Measurements from ENCODE around the gene KCNE1.

KCNE1 gene

GRCh38 chr21:34536311-34536710 lies 24.3 kb upstream of the KCNE1 start:
- in situ Hi-C loops (cut with MboI; ENCODE audit: low sequenced_read_pairs) = no loop called here

GRCh38 chr21:34535886-34536285 lies 23.9 kb upstream of the KCNE1 start:
- in situ Hi-C loops (cut with MboI; ENCODE audit: low sequenced_read_pairs) = no loop called here

GRCh38 chr21:34534522-34534921 lies 22.5 kb upstream of the KCNE1 start:
- in situ Hi-C loops (cut with MboI; ENCODE audit: low sequenced_read_pairs) = no loop called here

DNA sequence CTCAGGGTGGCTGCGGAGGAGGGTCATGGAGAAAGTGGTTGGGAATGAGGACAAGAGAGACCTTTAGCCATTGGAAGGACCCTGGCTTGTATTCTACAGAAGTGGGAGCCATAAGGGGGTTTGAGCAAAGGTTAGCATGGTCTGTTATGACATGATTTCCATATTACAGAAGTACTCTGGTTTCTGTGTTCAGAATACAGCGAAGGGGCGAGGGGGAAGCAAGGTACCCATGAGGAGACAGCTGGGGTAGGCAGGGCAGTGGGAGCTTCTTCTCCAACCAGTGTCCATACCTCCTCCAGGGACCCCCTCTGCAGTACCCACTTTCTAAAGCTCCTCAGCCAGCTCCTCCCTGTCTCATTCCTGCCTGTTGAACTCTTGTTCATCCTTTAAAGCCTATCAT lies 21.9 kb upstream of the KCNE1 start:
- in situ Hi-C loops (cut with MboI; ENCODE audit: low sequenced_read_pairs) = no loop called here

DNA sequence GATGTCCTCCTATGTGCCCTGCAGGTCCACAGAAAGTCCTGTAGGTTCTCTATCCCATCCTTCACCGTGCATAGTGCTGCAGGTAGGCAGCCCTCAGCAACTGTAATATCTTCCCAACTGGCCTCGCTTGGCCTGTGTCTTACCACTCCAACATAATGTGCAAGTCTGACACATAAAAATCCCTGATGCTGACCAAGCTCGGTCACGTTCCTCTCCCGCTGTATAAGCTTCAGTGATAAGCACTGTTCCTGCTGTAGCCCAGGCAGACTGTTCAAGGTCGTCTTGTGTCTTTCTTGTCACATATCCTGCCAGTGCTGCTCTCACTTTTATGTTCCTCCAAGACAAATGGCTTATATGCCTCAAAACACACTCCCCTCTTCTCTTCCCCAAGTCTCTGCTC lies 19.4 kb upstream of the KCNE1 start:
- in situ Hi-C loops (cut with MboI; ENCODE audit: low sequenced_read_pairs) = no loop called here

DNA sequence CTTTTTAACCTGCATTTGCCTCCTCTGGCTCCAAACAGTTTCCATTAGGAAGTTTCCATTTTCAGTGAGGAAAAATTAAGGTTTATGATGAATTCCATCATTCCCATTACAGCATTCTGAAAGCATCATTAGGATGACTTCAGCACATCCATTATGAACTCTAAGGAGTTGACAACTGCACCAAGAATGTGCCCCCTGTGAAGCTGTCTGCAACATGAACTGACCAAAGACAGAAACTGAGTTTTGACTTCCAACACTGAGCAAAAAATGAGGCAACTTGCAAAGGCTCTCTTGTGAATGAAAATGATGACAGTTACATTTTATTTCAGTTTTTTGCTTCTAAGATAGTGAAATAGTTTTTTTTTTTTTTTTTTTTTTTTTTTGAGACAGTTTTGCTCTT lies 18.3 kb upstream of the KCNE1 start:
- in situ Hi-C loops (cut with MboI; ENCODE audit: low sequenced_read_pairs) = no loop called here

GRCh38 chr21:34528131-34528561 lies 16.1 kb upstream of the KCNE1 start:
- in situ Hi-C loops (cut with MboI; ENCODE audit: low sequenced_read_pairs) = no loop called here

- in situ Hi-C loops (cut with MboI; ENCODE audit: low sequenced_read_pairs) = no loop called here
Measured at GRCh38 chr21:34526618-34527290, 14.7 kb upstream of the KCNE1 start.

DNA sequence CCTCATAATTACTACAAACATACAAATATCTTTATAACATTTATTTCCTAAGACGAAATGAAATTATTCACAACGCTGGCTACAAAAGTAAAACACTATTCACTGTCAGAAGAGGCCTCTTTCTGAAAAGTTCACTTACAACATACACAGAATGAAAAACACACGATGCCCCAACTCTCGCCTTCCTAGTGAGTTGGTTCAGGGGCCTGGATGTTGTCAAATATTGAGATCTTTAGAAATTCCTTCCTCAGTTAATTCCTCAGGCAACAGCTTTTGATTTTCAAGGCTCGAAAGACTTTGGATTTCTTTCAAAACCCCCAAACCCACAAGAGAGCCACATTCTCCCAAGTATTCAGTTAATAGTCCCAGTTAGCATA lies 14.2 kb upstream of the KCNE1 start:
- in situ Hi-C loops (cut with MboI; ENCODE audit: low sequenced_read_pairs) = no loop called here

GRCh38 chr21:34524646-34525601 lies 12.9 kb upstream of the KCNE1 start:
- in situ Hi-C loops (cut with MboI; ENCODE audit: low sequenced_read_pairs) = no loop called here

DNA sequence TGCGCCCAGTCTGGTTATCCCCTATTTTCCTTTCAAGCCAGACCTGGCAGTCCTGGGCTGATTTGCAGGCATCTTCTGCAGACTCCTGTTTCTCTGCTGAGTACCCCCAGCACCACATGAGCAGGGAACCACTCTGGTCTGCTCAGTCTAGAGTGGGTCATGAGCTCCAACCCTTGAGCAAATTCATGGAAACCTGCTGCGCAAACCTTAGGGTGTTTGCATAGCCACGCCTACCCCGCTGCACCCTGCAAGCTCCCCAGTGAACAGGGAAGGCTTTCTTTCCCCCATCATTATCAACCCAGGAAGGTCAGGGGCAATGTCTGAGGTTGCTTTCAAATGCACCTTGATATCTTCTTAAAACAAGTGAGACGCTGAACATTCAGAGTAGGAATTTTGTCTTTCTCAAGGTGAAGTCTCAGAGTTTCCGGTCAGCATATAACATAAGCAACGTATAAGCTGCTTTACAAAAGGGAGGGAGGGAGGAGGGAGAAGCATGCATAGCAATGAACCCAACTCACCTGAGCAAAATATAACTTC lies 11.1 kb upstream of the KCNE1 start:
- in situ Hi-C loops (cut with MboI; ENCODE audit: low sequenced_read_pairs) = no loop called here

- in situ Hi-C loops (cut with MboI; ENCODE audit: low sequenced_read_pairs) = no loop called here
Measured at GRCh38 chr21:34522284-34522683, 10.3 kb upstream of the KCNE1 start.

- in situ Hi-C loops (cut with MboI; ENCODE audit: low sequenced_read_pairs) = no loop called here
Measured at GRCh38 chr21:34521561-34521960, 9.6 kb upstream of the KCNE1 start.

- in situ Hi-C loops (cut with MboI; ENCODE audit: low sequenced_read_pairs) = no loop called here
Measured at GRCh38 chr21:34520764-34521508, 8.9 kb upstream of the KCNE1 start.

DNA sequence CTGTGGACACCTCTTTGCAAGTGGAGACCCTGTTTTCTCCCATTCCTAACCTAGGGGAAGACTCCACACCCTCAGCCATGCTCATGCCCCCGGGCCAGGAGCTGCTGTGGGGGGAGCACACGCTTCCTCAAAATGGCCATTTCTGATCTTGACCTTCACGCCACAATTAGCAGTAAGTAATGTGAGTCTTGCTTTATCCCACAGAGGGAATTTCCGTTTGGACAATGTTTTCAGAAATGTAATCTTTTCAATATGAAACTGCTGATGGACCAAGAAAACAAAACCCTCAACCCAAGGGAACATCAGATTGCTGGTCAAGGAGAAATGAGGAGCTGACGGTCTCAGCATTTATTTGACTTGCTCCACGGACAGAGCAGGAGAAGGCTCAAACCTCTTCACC lies 8.3 kb upstream of the KCNE1 start:
- in situ Hi-C loops (cut with MboI; ENCODE audit: low sequenced_read_pairs) = no loop called here

DNA sequence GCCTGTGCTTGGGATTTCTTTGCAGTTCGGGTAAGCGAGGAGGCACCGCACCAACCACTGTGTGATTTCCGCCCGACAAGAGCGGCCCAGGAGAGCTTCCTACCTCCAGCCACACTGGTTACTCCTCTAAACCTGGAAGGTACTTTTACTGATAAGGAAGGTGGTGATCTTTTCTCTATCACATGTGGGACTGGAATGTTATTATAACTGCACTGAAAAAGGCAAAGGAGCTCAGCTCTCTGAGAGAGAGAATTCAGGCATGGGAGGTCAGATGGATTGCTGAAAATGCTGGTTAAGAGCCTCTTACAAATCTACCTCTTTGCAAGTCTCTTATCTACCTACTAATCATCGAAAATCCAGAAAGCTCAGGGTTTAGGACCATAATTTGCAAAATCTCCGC lies 7.7 kb upstream of the KCNE1 start:
- in situ Hi-C loops (cut with MboI; ENCODE audit: low sequenced_read_pairs) = no loop called here

GRCh38 chr21:34519016-34519415 lies 7.0 kb upstream of the KCNE1 start:
- in situ Hi-C loops (cut with MboI; ENCODE audit: low sequenced_read_pairs) = no loop called here

- in situ Hi-C loops (cut with MboI; ENCODE audit: low sequenced_read_pairs) = no loop called here
Measured at GRCh38 chr21:34518301-34518700, 6.3 kb upstream of the KCNE1 start.

DNA sequence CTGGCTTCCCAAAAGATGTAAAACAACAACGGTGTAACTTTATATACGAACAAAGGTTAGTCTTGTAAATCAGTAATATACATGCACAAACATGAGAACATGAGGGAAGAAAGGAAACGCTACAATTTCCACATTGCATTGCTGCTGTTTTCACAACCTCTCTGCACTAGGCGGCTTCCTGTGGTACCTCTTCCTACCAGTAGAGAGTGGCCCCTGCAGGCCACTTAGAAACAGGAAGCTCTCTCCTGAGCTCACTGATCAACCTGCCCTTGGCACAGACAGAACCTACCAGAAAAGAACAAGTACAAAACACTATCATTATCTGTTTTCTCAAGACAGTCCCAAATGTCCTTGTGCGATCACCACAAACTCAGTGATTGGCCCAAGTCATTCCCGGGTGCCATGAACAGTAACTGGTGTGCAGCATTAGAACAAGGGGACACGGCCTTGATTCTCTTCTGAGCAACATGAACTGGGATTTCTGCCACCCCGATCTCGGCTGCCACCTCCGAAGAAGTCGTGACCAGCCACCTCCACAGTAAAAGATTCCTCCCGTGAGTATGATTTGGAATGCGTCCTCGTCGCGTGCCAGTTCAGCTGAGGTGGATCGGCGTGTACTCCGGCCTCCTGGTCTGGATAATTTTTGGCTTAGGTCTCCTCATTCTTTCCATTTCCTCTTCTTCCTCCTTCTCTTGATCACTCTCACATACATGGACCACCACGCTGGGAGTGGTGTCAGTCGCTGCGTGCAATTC lies 5.7 kb upstream of the KCNE1 start:
- in situ Hi-C loops (cut with MboI; ENCODE audit: low sequenced_read_pairs) = no loop called here

DNA sequence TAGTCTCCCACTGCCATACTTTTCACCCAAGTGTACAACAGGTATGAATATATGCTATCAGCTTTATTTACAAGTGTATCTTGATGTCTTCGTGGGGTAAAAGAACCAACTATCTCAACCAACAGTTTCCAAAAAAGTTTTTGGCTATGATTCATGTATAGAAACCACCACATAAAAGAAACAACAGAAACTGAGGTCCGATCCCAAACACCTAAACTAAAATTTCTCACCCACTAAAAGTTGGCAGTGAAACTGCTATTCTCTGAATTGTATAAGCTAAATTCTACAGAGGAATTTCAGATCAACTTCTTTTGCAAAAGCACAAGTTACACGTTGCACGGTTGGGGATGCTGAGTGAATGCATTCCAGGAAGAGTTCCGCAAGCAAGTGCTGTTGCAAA lies 5.0 kb upstream of the KCNE1 start:
- in situ Hi-C loops (cut with MboI; ENCODE audit: low sequenced_read_pairs) = no loop called here
